OCI-LY3 (cell line): ENCODE results near the gene TYROBP.

ENCODE experiments used
- EZH2phosphoT487 ChIP-seq: fragments of 200-600 bp; shearing (Covaris generic); IDR thresholded peaks from 2 replicates; pipeline ENCODE4 v1.6.1; 2018; ENCODE audit warnings: antibody characterized with exemption, mixed run types, low read depth
- TF ChIP-seq, protein P1 (sequence below): fragments of 200-600, 300-600 bp; sonication (generic); IDR thresholded peaks from 2 replicates; pipeline ENCODE4 v1.5.1; 2014; ENCODE audit warnings: antibody characterized with exemption, low read length, low read depth

DNA sequence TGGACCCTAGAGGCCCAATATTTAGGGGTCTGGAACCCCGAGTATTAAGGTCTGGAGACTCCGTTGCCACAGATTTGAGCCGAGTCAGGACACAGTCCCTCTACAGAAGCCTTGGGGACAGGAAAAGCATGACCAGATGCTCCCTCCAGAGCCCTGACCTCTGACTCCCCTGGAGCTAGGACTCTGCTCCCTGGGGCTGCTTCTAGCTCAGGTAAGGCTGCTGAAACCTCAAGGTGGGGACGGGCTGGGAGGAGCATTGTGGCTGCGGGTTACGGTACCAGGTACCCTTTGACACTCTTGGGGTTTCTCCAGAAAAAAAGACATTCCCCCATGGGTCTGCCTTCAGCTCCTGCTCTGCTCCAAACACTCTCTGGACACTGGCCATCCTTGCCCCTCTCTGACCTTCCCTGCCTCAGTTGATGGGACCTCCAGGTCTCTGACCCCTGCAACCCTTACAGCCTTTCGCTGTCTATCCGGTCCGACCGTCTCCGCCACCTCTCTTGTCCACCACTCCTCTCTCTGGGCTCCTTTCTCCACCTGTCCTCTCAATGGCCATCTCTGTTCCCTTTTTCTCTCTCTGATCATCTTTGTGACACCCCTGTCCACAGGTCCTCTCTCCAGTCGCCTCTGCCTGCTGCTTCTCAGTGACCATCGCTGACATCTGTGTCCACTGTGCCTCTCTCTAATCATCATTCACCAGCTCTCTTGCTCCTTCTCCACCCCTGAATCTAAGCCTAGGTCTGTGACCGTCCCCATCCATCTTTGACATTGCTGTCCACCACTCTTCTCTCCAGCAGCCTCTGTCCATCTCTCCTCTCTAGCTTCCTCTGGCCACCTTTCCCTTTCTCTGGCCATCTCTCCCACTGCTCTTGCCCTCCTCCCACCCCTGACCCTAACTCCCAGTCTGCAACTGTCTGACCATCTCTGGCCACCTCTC lies 29.5 kb upstream of the TYROBP start:
- TF ChIP-seq, protein P1, sequence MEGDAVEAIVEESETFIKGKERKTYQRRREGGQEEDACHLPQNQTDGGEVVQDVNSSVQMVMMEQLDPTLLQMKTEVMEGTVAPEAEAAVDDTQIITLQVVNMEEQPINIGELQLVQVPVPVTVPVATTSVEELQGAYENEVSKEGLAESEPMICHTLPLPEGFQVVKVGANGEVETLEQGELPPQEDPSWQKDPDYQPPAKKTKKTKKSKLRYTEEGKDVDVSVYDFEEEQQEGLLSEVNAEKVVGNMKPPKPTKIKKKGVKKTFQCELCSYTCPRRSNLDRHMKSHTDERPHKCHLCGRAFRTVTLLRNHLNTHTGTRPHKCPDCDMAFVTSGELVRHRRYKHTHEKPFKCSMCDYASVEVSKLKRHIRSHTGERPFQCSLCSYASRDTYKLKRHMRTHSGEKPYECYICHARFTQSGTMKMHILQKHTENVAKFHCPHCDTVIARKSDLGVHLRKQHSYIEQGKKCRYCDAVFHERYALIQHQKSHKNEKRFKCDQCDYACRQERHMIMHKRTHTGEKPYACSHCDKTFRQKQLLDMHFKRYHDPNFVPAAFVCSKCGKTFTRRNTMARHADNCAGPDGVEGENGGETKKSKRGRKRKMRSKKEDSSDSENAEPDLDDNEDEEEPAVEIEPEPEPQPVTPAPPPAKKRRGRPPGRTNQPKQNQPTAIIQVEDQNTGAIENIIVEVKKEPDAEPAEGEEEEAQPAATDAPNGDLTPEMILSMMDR = no peak
- TF ChIP-seq EZH2phosphoT487 = no peak
